Activated CD4-positive, alpha-beta memory T cell treated with anti-CD3 and anti-CD28 coated beads, Interleukin-2, amount 10 ng/mL, durations not matched to agents 7 days and 5 days (primary cell): ENCODE results near the gene HNRNPH1. TPM values are rescaled to one million over a fixed set of nuclear protein-coding genes. Genes with fewer than 3 reads are reported as not detected.
"Not testable (repeated sequence)": the region's sequence is repeated elsewhere in the genome, so short reads cannot be mapped to it uniquely, and the experiment has no call there.

Experiments
- CTCF ChIA-PET: fragments of 350-600 bp; sonication (Branson Sonifier 250); formaldehyde crosslinking; loops from one replicate; lab custom pipeline; 2021; ENCODE audit warnings: antibody characterized with exemption, inconsistent platforms; lab: Charles Lee
- POLR2A ChIA-PET: fragments of 350-600 bp; sonication (Branson Sonifier 250); formaldehyde crosslinking; loops from one replicate; lab custom pipeline; 2021; ENCODE audit warnings: antibody characterized with exemption; lab: Charles Lee
- DNase-seq: peaks from one replicate; pipeline ENCODE4 v3.0.0-alpha.2; 2020
- H3K27ac Mint-ChIP-seq: one replicate; pipeline ENCODE4 v1.8.0; 2021; ENCODE audit warnings: mild to moderate bottlenecking, mixed read lengths
- H3K27me3 Mint-ChIP-seq: one replicate; pipeline ENCODE4 v1.8.0; 2021; ENCODE audit warnings: mixed read lengths
- H3K36me3 Mint-ChIP-seq: one replicate; pipeline ENCODE4 v1.8.0; 2021; ENCODE audit warnings: low read depth, mixed read lengths
- H3K4me1 Mint-ChIP-seq: one replicate; pipeline ENCODE4 v1.8.0; 2021; ENCODE audit warnings: mixed read lengths
- H3K4me3 Mint-ChIP-seq: one replicate; pipeline ENCODE4 v1.8.0; 2021; ENCODE audit warnings: mild to moderate bottlenecking, mixed read lengths
- H3K9me3 Mint-ChIP-seq: one replicate; pipeline ENCODE4 v1.8.0; 2021; ENCODE audit warnings: mixed read lengths
- total RNA-seq, 2 experiments: library from RNA; stranded (reverse); gene quantifications; one replicate each; pipeline ENCODE4 v1.2.3, GENCODE V29; 2021

Gene HNRNPH1
- total RNA-seq: 100 to 1,000 TPM; 675 to 699 TPM

- Mint-ChIP-seq H3K27ac (peak within 1 kb of the TSS; percentile 98), H3K9me3 (no peaks in the 10 kb centered on the region), H3K36me3 (peaks cover 52% of the 10 kb centered on the region), H3K27me3 (no peaks in the 10 kb centered on the region), H3K4me3 (peak within 1 kb of the TSS; percentile 91), H3K4me1 (peaks cover 44% of the 10 kb centered on the region)
- ChIA-PET POLR2A (interaction anchor here (0.7 to 13.4 kb wide), 41 partner anchors 10 to 1619 kb away, joined by 3 to 378 read pairs (median 5); partner anchors contain the start of genes CANX, CBY3, CLK4 and HNRNPAB), CTCF (interaction anchor here (0.6 to 2.1 kb wide), 15 partner anchors 9 to 893 kb away, joined by 3 to 14 read pairs (median 5); partner anchors contain the start of genes MAML1 and ZNF354A)
- DNase-seq: peak; percentile 99
Observed at GRCh38 chr5:179623003-179623905, at the start of gene HNRNPH1. HNRNPH1 (minus strand) TSS chr5:179623671; CDS start chr5:179623133, 538 bp downstream.

GRCh38 chr5:179668391-179668790 is 44.9 kb upstream of the HNRNPH1 start:
- no peak overlapping the region for H3K27ac Mint-ChIP-seq
- H3K4me1 Mint-ChIP-seq: peaks cover 3% of the 10 kb centered on the region
- CTCF ChIA-PET: interaction anchor here (0.7 to 2.0 kb wide), 10 partner anchors 9 to 185 kb away, joined by 3 to 12 read pairs (median 4); partner anchors contain the start of genes CBY3 and HNRNPH1
- no peaks in the 10 kb centered on the region for H3K36me3 Mint-ChIP-seq
- POLR2A ChIA-PET: interaction anchor here (1.2 to 3.4 kb wide), 2 partner anchors 10 to 45 kb away, joined by 4 to 20 read pairs; partner anchors contain the start of gene HNRNPH1
- no peaks in the 10 kb centered on the region for H3K9me3 Mint-ChIP-seq
- no peaks in the 10 kb centered on the region for H3K27me3 Mint-ChIP-seq
- peak; percentile 54 for DNase-seq
- no peak overlapping the region for H3K4me3 Mint-ChIP-seq

GRCh38 chr5:179661647-179662046 is 38.2 kb upstream of the HNRNPH1 start:
- not testable (repeated sequence) for H3K36me3 Mint-ChIP-seq, DNase-seq, H3K9me3 Mint-ChIP-seq, H3K4me3 Mint-ChIP-seq, H3K27ac Mint-ChIP-seq, H3K27me3 Mint-ChIP-seq, H3K4me1 Mint-ChIP-seq
- CTCF ChIA-PET: interaction anchor here (0.7 kb wide), 1 partner anchor 55 kb away, joined by 3 read pairs; no protein-coding TSS in a partner anchor
- POLR2A ChIA-PET: interaction anchor here (1.7 kb wide), 1 partner anchor 16 kb away, joined by 5 read pairs; no protein-coding TSS in a partner anchor

- POLR2A ChIA-PET, H3K9me3 Mint-ChIP-seq, DNase-seq, H3K27me3 Mint-ChIP-seq, H3K27ac Mint-ChIP-seq, H3K36me3 Mint-ChIP-seq, H3K4me1 Mint-ChIP-seq, CTCF ChIA-PET: not testable (repeated sequence)
- peak overlapping the region; percentile 72 for H3K4me3 Mint-ChIP-seq
Observed at GRCh38 chr5:179658179-179658856, 34.8 kb upstream of the HNRNPH1 start.

GRCh38 chr5:179657302-179658178 is 34.1 kb upstream of the HNRNPH1 start:
- POLR2A ChIA-PET, DNase-seq, H3K4me3 Mint-ChIP-seq, H3K27ac Mint-ChIP-seq, H3K36me3 Mint-ChIP-seq, H3K9me3 Mint-ChIP-seq, CTCF ChIA-PET, H3K27me3 Mint-ChIP-seq, H3K4me1 Mint-ChIP-seq: not testable (repeated sequence)

GRCh38 chr5:179653135-179653534 is 29.7 kb upstream of the HNRNPH1 start:
- H3K27me3 Mint-ChIP-seq, H3K27ac Mint-ChIP-seq, POLR2A ChIA-PET, H3K36me3 Mint-ChIP-seq, H3K4me1 Mint-ChIP-seq, DNase-seq, H3K9me3 Mint-ChIP-seq, H3K4me3 Mint-ChIP-seq, CTCF ChIA-PET: not testable (repeated sequence)

GRCh38 chr5:179650245-179650644 is 26.8 kb upstream of the HNRNPH1 start:
- H3K4me3 Mint-ChIP-seq, H3K27me3 Mint-ChIP-seq, CTCF ChIA-PET, DNase-seq, H3K4me1 Mint-ChIP-seq, H3K36me3 Mint-ChIP-seq, H3K9me3 Mint-ChIP-seq, H3K27ac Mint-ChIP-seq, POLR2A ChIA-PET: not testable (repeated sequence)

- H3K4me3 Mint-ChIP-seq, H3K27ac Mint-ChIP-seq, H3K4me1 Mint-ChIP-seq, CTCF ChIA-PET, H3K36me3 Mint-ChIP-seq, H3K9me3 Mint-ChIP-seq, H3K27me3 Mint-ChIP-seq, POLR2A ChIA-PET, DNase-seq: not testable (repeated sequence)
Observed at GRCh38 chr5:179649166-179649703, 25.8 kb upstream of the HNRNPH1 start.

GRCh38 chr5:179648410-179648809 is 24.9 kb upstream of the HNRNPH1 start:
- ChIA-PET CTCF (no interaction called here), POLR2A (no interaction called here)
- Mint-ChIP-seq H3K4me1 (no peaks in the 10 kb centered on the region), H3K36me3 (no peaks in the 10 kb centered on the region), H3K9me3 (no peaks in the 10 kb centered on the region), H3K27ac (no peak overlapping the region), H3K4me3 (no peak overlapping the region), H3K27me3 (peaks cover 7% of the 10 kb centered on the region)
- no peak for DNase-seq

GRCh38 chr5:179644766-179645165 is 21.3 kb upstream of the HNRNPH1 start:
- POLR2A ChIA-PET, H3K27ac Mint-ChIP-seq, H3K27me3 Mint-ChIP-seq: not testable (repeated sequence)

GRCh38 chr5:179643141-179643920 is 19.9 kb upstream of the HNRNPH1 start:
- H3K36me3 Mint-ChIP-seq, CTCF ChIA-PET, H3K27me3 Mint-ChIP-seq, H3K4me3 Mint-ChIP-seq, H3K27ac Mint-ChIP-seq, DNase-seq, H3K9me3 Mint-ChIP-seq, H3K4me1 Mint-ChIP-seq: not testable (repeated sequence)
- POLR2A ChIA-PET: interaction anchor here (0.6 kb wide), 1 partner anchor 120 kb away, joined by 4 read pairs; no protein-coding TSS in a partner anchor

More at GRCh38 chr5:179644766-179645165, 21.3 kb upstream of the HNRNPH1 start:
- H3K4me3 Mint-ChIP-seq, H3K4me1 Mint-ChIP-seq, DNase-seq, CTCF ChIA-PET, H3K36me3 Mint-ChIP-seq, H3K9me3 Mint-ChIP-seq: not testable (repeated sequence)
